Ectodermal cell (in vitro differentiated cells): ENCODE measurements around the gene LINC01488.

ENCODE experiments used
- H3K27ac ChIP-seq: 2 replicates; pipeline ENCODE4 v1.7.0; 2013; ENCODE audit warnings: mild to moderate bottlenecking, low read depth, low read length; ENCODE audit not compliant: insufficient read depth, poor library complexity, severe bottlenecking
- H3K27me3 ChIP-seq: 2 replicates; pipeline ENCODE4 v1.7.0; 2013; ENCODE audit warnings: mild to moderate bottlenecking, low read length; ENCODE audit not compliant: insufficient read depth, control insufficient read depth, poor library complexity, severe bottlenecking
- H3K36me3 ChIP-seq: one replicate; pipeline ENCODE4 v1.7.0; 2013; ENCODE audit warnings: low read length; ENCODE audit not compliant: control insufficient read depth, insufficient read depth
- H3K4me1 ChIP-seq: one replicate; pipeline ENCODE4 v1.7.0; 2013; ENCODE audit warnings: low read length; ENCODE audit not compliant: control insufficient read depth, insufficient read depth
- H3K4me3 ChIP-seq: 2 replicates; pipeline ENCODE4 v1.7.0; 2013; ENCODE audit warnings: low read depth, low read length, control low read depth; ENCODE audit not compliant: insufficient read depth
- H3K9me3 ChIP-seq: 2 replicates; pipeline ENCODE4 v1.7.0; 2013; ENCODE audit warnings: mild to moderate bottlenecking, low read length, moderate library complexity; ENCODE audit not compliant: control insufficient read depth
- WGBS, 2 experiments: methylation state at CpG; one replicate each; pipeline ENCODE4 v1.1.7; 2013; ENCODE audit warnings: missing lambda C conversion rate in 2 of 2; 5-methylcytosine and 5-hydroxymethylcytosine counted together

LINC01488 gene

GRCh38 chr11:69501891-69502860 is 20.7 kb downstream of the LINC01488 start:
- Histone ChIP-seq H3K27me3 (no peaks in the 10 kb centered on the region), H3K36me3 (no peaks in the 10 kb centered on the region), H3K27ac (no peak overlapping the region), H3K4me3 (no peak overlapping the region), H3K9me3 (no peaks in the 10 kb centered on the region), H3K4me1 (no peaks in the 10 kb centered on the region)
- 94 to 95% methylated on average over 26 of the region's 26 CpGs for WGBS, 2 experiments

GRCh38 chr11:69504127-69504526 is 22.7 kb downstream of the LINC01488 start:
- Histone ChIP-seq H3K27ac (no peak overlapping the region), H3K9me3 (no peaks in the 10 kb centered on the region), H3K36me3 (no peaks in the 10 kb centered on the region), H3K4me3 (no peak overlapping the region), H3K27me3 (no peaks in the 10 kb centered on the region), H3K4me1 (no peaks in the 10 kb centered on the region)
- WGBS, 2 experiments: 92% methylated on average over 9 of the region's 9 CpGs

- no peaks in the 10 kb centered on the region for H3K27me3 ChIP-seq
- H3K36me3 ChIP-seq: no peaks in the 10 kb centered on the region
- no peak overlapping the region for H3K27ac ChIP-seq
- no peaks in the 10 kb centered on the region for H3K4me1 ChIP-seq
- H3K4me3 ChIP-seq: no peak overlapping the region
- 87 to 89% methylated on average over 10 of the region's 10 CpGs for WGBS, 2 experiments
- no peaks in the 10 kb centered on the region for H3K9me3 ChIP-seq
Observed at GRCh38 chr11:69504576-69505335, 23.3 kb downstream of the LINC01488 start.

- Histone ChIP-seq H3K36me3 (no peaks in the 10 kb centered on the region), H3K4me3 (no peak overlapping the region), H3K27me3 (no peaks in the 10 kb centered on the region), H3K27ac (no peak overlapping the region), H3K4me1 (no peaks in the 10 kb centered on the region), H3K9me3 (no peaks in the 10 kb centered on the region)
- WGBS, 2 experiments: 75 to 77% methylated on average over 5 of the region's 5 CpGs
Observed at GRCh38 chr11:69508974-69509373, 27.5 kb downstream of the LINC01488 start.

GRCh38 chr11:69509381-69509780 is 27.9 kb downstream of the LINC01488 start:
- Histone ChIP-seq H3K4me1 (no peaks in the 10 kb centered on the region), H3K27me3 (no peaks in the 10 kb centered on the region), H3K4me3 (no peak overlapping the region), H3K9me3 (no peaks in the 10 kb centered on the region), H3K36me3 (no peaks in the 10 kb centered on the region), H3K27ac (no peak overlapping the region)
- WGBS, 2 experiments: 91 to 93% methylated on average over 7 of the region's 7 CpGs

GRCh38 chr11:69509846-69510390 is 28.5 kb downstream of the LINC01488 start:
- 94% methylated on average over 10 of the region's 10 CpGs for WGBS, 2 experiments
- Histone ChIP-seq H3K4me3 (no peak overlapping the region), H3K27ac (no peak overlapping the region), H3K36me3 (no peaks in the 10 kb centered on the region), H3K27me3 (no peaks in the 10 kb centered on the region), H3K9me3 (no peaks in the 10 kb centered on the region), H3K4me1 (no peaks in the 10 kb centered on the region)

- Histone ChIP-seq H3K27me3 (no peaks in the 10 kb centered on the region), H3K9me3 (no peaks in the 10 kb centered on the region), H3K27ac (no peak overlapping the region), H3K36me3 (no peaks in the 10 kb centered on the region), H3K4me1 (no peaks in the 10 kb centered on the region), H3K4me3 (no peak overlapping the region)
- 90 to 93% methylated on average over 14 of the region's 14 CpGs for WGBS, 2 experiments
Observed at GRCh38 chr11:69510471-69511357, 29.3 kb downstream of the LINC01488 start.

- Histone ChIP-seq H3K36me3 (no peaks in the 10 kb centered on the region), H3K27ac (no peak overlapping the region), H3K9me3 (no peaks in the 10 kb centered on the region), H3K4me1 (no peaks in the 10 kb centered on the region), H3K4me3 (no peak overlapping the region), H3K27me3 (no peaks in the 10 kb centered on the region)
- 92 to 93% methylated on average over 21 of the region's 21 CpGs for WGBS, 2 experiments
Observed at GRCh38 chr11:69511358-69512055, 30.0 kb downstream of the LINC01488 start.

- WGBS, 2 experiments: 96% methylated on average over 8 of the region's 8 CpGs
Observed at GRCh38 chr11:69512136-69512535, 30.7 kb downstream of the LINC01488 start.

More at GRCh38 chr11:69512136-69512535, 30.7 kb downstream of the LINC01488 start:
- Histone ChIP-seq H3K27ac (no peak overlapping the region), H3K36me3 (no peaks in the 10 kb centered on the region), H3K9me3 (no peaks in the 10 kb centered on the region), H3K4me3 (no peak overlapping the region), H3K4me1 (no peaks in the 10 kb centered on the region), H3K27me3 (no peaks in the 10 kb centered on the region)
